ENCODE data around the gene CCDC152. TPM values are rescaled to one million over a fixed set of nuclear protein-coding genes. Genes with fewer than 3 reads are reported as not detected.

CCDC152 gene
- total and polyA plus RNA-seq, 2 of the 13 experiments (the other 11 are each of a cell fraction or from before 2014, with no cell fraction given): 0.20 to 0.36 TPM

- H3K9ac ChIP-seq (ENCODE audit: insufficient read depth, low read depth, low read length): no peak overlapping the region
- in situ Hi-C loops (cut with HindIII; ENCODE audit: extremely low pct_ligation_motif_present, low pct_unique_long_range_greater_than_20kb) (loop anchor here (10.0 to 25.0 kb wide), 2 partner anchors 84 to 211 kb away; no protein-coding TSS in a partner anchor), intact Hi-C loops (cut with micrococcal nuclease; ENCODE audit: unreplicated experiment) (no loop called here)
- peaks cover 76% of the 10 kb centered on the region for H4K20me1 ChIP-seq (ENCODE audit: insufficient read depth, low read length)
- 82% methylated on average over 8 of the region's 8 CpGs for WGBS (ENCODE audit: low lambda C conversion rate)
- POLR2A ChIA-PET: interaction anchor here (0.8 to 5.1 kb wide), 7 partner anchors 9 to 89 kb away, joined by 3 to 36 read pairs (median 8); partner anchors contain the start of gene SELENOP
- FAIRE-seq (no peak), ATAC-seq (no peak), DNase-seq (ENCODE audit: low spot score) (no peak)
- no peak overlapping the region for H2AFZ ChIP-seq (ENCODE audit: low read length)
- TSS peak; percentile 47 for BruUV-seq (replicated peaks)
- no peak overlapping the region for H3K4me2 ChIP-seq (ENCODE audit: low read depth, low read length)
- no peaks in the 10 kb centered on the region for H3K27me3 ChIP-seq (ENCODE audit: control insufficient read depth in 1 of 2, insufficient read depth in 2 of 2, low read length in 2 of 2)
- CTCF ChIA-PET (ENCODE audit: low intra/inter-chr PET ratio, low total read pairs): no interaction called here
- H3K79me2 ChIP-seq (ENCODE audit: insufficient read depth, low read length): peaks cover 3% of the 10 kb centered on the region
- H3K4me3 ChIP-seq (replicated peaks in 1 of 3; ENCODE audit: insufficient read depth in 1 of 3, low read depth in 2 of 3, low read length in 3 of 3): no peak overlapping the region
- peaks cover 3 to 37% of the 10 kb centered on the region in 2 experiments; a peak in 4 of 5 replicates for H3K36me3 ChIP-seq (replicated peaks in 1 of 2; ENCODE audit: control insufficient read depth in 1 of 2, insufficient read depth in 2 of 2, low read length in 2 of 2)
- no peaks in the 10 kb centered on the region for H3K9me3 ChIP-seq (ENCODE audit: low read length)
- H3K4me1 ChIP-seq (ENCODE audit: insufficient read depth, low read length): peaks cover 6% of the 10 kb centered on the region; the same call in 1 of the 2 replicates
- peak overlapping the region; percentile 20 for H3K27ac ChIP-seq (ENCODE audit: extremely low read length, insufficient read depth, low read length)
- TF ChIP-seq PTBP1 (IDR thresholded peaks at IDR 0.05; ENCODE audit: low read depth, low read length, poor library complexity, severe bottlenecking): no peak
- TF ChIP-seq ZNF720 (CRISPR knock-in tag; IDR thresholded peaks at IDR 0.05): no peak
- peak; percentile 68; the same call in 1 of the 2 replicates for TF ChIP-seq REL (CRISPR knock-in tag; conservative IDR thresholded peaks at IDR 0.05)
- TF ChIP-seq ZMYM4 (CRISPR knock-in tag; IDR thresholded peaks at IDR 0.05): 0 out of 2 replicates have a peak, but pooled peaks have one; percentile 11
- no peak for TF ChIP-seq ZNF660 (CRISPR knock-in tag; IDR thresholded peaks at IDR 0.05; ENCODE audit: borderline replicate concordance, low read depth)
- TF ChIP-seq, protein P1, sequence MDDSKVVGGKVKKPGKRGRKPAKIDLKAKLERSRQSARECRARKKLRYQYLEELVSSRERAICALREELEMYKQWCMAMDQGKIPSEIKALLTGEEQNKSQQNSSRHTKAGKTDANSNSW (CRISPR knock-in tag; IDR thresholded peaks at IDR 0.05; ENCODE audit: borderline replicate concordance): no peak
- no peak for TF ChIP-seq NFKB2 (CRISPR knock-in tag; IDR thresholded peaks at IDR 0.05; ENCODE audit: borderline replicate concordance)
- TF ChIP-seq HINFP (CRISPR knock-in tag; IDR thresholded peaks at IDR 0.05; ENCODE audit: low read depth): no peak
- TF ChIP-seq ZNF816 (CRISPR knock-in tag; IDR thresholded peaks at IDR 0.05; ENCODE audit: borderline replicate concordance): peak; percentile 66; the same call in 1 of the 2 replicates
- no peak for TF ChIP-seq RELA (CRISPR knock-in tag; IDR thresholded peaks at IDR 0.05)
- TF ChIP-seq ZC3H13 (CRISPR knock-in tag; IDR thresholded peaks at IDR 0.05): peak; percentile 100
- no peak for TF ChIP-seq ZNF83 (CRISPR knock-in tag; IDR thresholded peaks at IDR 0.05; ENCODE audit: borderline replicate concordance)
- no peak for TF ChIP-seq ZMYM2 (CRISPR knock-in tag; IDR thresholded peaks at IDR 0.05)
- TF ChIP-seq FOXJ3 (CRISPR knock-in tag; IDR thresholded peaks at IDR 0.05; ENCODE audit: borderline replicate concordance): no peak
- no peak for TF ChIP-seq FOXP1 (IDR thresholded peaks at IDR 0.05)
- TF ChIP-seq FOXP1 (CRISPR knock-in tag; IDR thresholded peaks at IDR 0.05): no peak
- no peak for TF ChIP-seq GATA4 (IDR thresholded peaks at IDR 0.05; ENCODE audit: borderline replicate concordance, low read depth)
- peak; percentile 66; the same call in 1 of the 2 replicates for TF ChIP-seq ZFP37 (CRISPR knock-in tag; IDR thresholded peaks at IDR 0.05; ENCODE audit: borderline replicate concordance)
- TF ChIP-seq IRF2 (CRISPR knock-in tag; IDR thresholded peaks at IDR 0.05): peak; percentile 64
- TF ChIP-seq ZNF12 (CRISPR knock-in tag; IDR thresholded peaks at IDR 0.05): peak; percentile 65; the same call in 1 of the 2 replicates
- TF ChIP-seq ZNF451 (CRISPR knock-in tag; IDR thresholded peaks at IDR 0.05): no peak
- TF ChIP-seq SMYD3 (CRISPR knock-in tag; IDR thresholded peaks at IDR 0.05): 0 out of 2 replicates have a peak, but pooled peaks have one; percentile 69
- TF ChIP-seq ZSCAN22 (CRISPR knock-in tag; IDR thresholded peaks at IDR 0.05): no peak
- TF ChIP-seq TMF1 (CRISPR knock-in tag; IDR thresholded peaks at IDR 0.05; ENCODE audit: low read depth): 0 out of 2 replicates have a peak, but pooled peaks have one; percentile 38
- TF ChIP-seq NR1H2 (CRISPR knock-in tag; IDR thresholded peaks at IDR 0.05; ENCODE audit: borderline replicate concordance, low read depth): 0 out of 2 replicates have a peak, but pooled peaks have one; percentile 49
- no peak for TF ChIP-seq RXRA (CRISPR knock-in tag; IDR thresholded peaks at IDR 0.05)
- no peak for TF ChIP-seq MATR3 (CRISPR knock-in tag; IDR thresholded peaks at IDR 0.05)
Measured at GRCh38 chr5:42800748-42801330, 44.2 kb downstream of the CCDC152 start.

All from HepG2 (cell line).